ENCODE measurements around the gene FRMD6. TPM values are rescaled to one million over a fixed set of nuclear protein-coding genes. Genes with fewer than 3 reads are reported as not detected.

FRMD6 gene
- total RNA-seq, 1 donor, result 16.2 TPM

- DNase-seq (ENCODE audit: low read depth in 2 of 3, low spot score in 2 of 3), result no peak
These were observed 9.8 kb downstream of the FRMD6 start for GRCh38 chr14:51661504-51661903.

GRCh38 chr14:51663783-51664326, 12.1 kb downstream of the FRMD6 start:
- no peak for DNase-seq (ENCODE audit: low read depth in 2 of 3, low spot score in 2 of 3)

GRCh38 chr14:51666070-51666469, 14.4 kb downstream of the FRMD6 start:
- DNase-seq (ENCODE audit: low read depth in 2 of 3, low spot score in 2 of 3), result no peak

- no peak for DNase-seq (ENCODE audit: low read depth in 2 of 3, low spot score in 2 of 3)
These were observed 15.1 kb downstream of the FRMD6 start for GRCh38 chr14:51666826-51667225.

GRCh38 chr14:51668870-51669269, 17.2 kb downstream of the FRMD6 start:
- no peak for DNase-seq (ENCODE audit: low read depth in 2 of 3, low spot score in 2 of 3)

- DNase-seq (ENCODE audit: low read depth in 2 of 3, low spot score in 2 of 3), result no peak
These were observed 22.7 kb downstream of the FRMD6 start for GRCh38 chr14:51674294-51675002.

- DNase-seq (ENCODE audit: low read depth in 2 of 3, low spot score in 2 of 3), result no peak
These were observed 24.8 kb downstream of the FRMD6 start for GRCh38 chr14:51676549-51676948.

GRCh38 chr14:51677266-51677665, 25.6 kb downstream of the FRMD6 start:
- DNase-seq (ENCODE audit: low read depth in 2 of 3, low spot score in 2 of 3), result no peak

- no peak for DNase-seq (ENCODE audit: low read depth in 2 of 3, low spot score in 2 of 3)
These were observed 26.0 kb downstream of the FRMD6 start for GRCh38 chr14:51677738-51678137.

GRCh38 chr14:51680031-51680430, 28.3 kb downstream of the FRMD6 start:
- DNase-seq (ENCODE audit: low read depth in 2 of 3, low spot score in 2 of 3), result no peak

GRCh38 chr14:51681411-51681810, 29.7 kb downstream of the FRMD6 start:
- DNase-seq (ENCODE audit: low read depth in 2 of 3, low spot score in 2 of 3), result no peak

GRCh38 chr14:51682411-51682810, 30.7 kb downstream of the FRMD6 start:
- no peak for DNase-seq (ENCODE audit: low read depth in 2 of 3, low spot score in 2 of 3)

- no peak for DNase-seq (ENCODE audit: low read depth in 2 of 3, low spot score in 2 of 3)
These were observed 33.0 kb downstream of the FRMD6 start for GRCh38 chr14:51684760-51685159.

- DNase-seq (ENCODE audit: low read depth in 2 of 3, low spot score in 2 of 3), result no peak
These were observed 39.5 kb downstream of the FRMD6 start for GRCh38 chr14:51691176-51691575.

GRCh38 chr14:51692646-51693045, 40.9 kb downstream of the FRMD6 start:
- DNase-seq (ENCODE audit: low read depth in 2 of 3, low spot score in 2 of 3), result no peak

GRCh38 chr14:51697848-51698247, 46.1 kb downstream of the FRMD6 start:
- no peak for DNase-seq (ENCODE audit: low read depth in 2 of 3, low spot score in 2 of 3)

GRCh38 chr14:51701951-51702350, 50.2 kb downstream of the FRMD6 start:
- no peak for DNase-seq (ENCODE audit: low read depth in 2 of 3, low spot score in 2 of 3)

GRCh38 chr14:51703787-51704186, 52.1 kb downstream of the FRMD6 start:
- no peak for DNase-seq (ENCODE audit: low read depth in 2 of 3, low spot score in 2 of 3)

GRCh38 chr14:51704545-51704944, 52.8 kb downstream of the FRMD6 start:
- no peak for DNase-seq (ENCODE audit: low read depth in 2 of 3, low spot score in 2 of 3)

- no peak for DNase-seq (ENCODE audit: low read depth in 2 of 3, low spot score in 2 of 3)
These were observed 55.6 kb downstream of the FRMD6 start for GRCh38 chr14:51707327-51707726.

- DNase-seq (ENCODE audit: low read depth in 2 of 3, low spot score in 2 of 3), result no peak
These were observed 59.8 kb downstream of the FRMD6 start for GRCh38 chr14:51711505-51711904.

- DNase-seq (ENCODE audit: low read depth in 2 of 3, low spot score in 2 of 3), result no peak
These were observed 63.5 kb downstream of the FRMD6 start for GRCh38 chr14:51715250-51715649.

GRCh38 chr14:51715742-51716141, 64.0 kb downstream of the FRMD6 start:
- no peak for DNase-seq (ENCODE audit: low read depth in 2 of 3, low spot score in 2 of 3)
